GM23338 (cell line): Measurements from ENCODE around the gene CXCR5. TPM values are rescaled to one million over a fixed set of nuclear protein-coding genes. Genes with fewer than 3 reads are reported as not detected.

Source experiments
- ATAC-seq: fragments of 200-7000 bp; cut with Tn5 transposase; 3 replicates; pipeline ENCODE4 v1.9.1; 2020
- DNase-seq: peaks from one replicate; pipeline ENCODE4 v3.0.0-alpha.2; 2015; ENCODE audit warnings: low spot score
- H2AFZ ChIP-seq: fragments of 200-600 bp; sonication (generic); 2 replicates; pipeline ENCODE4 v1.8.0; 2016; ENCODE audit warnings: antibody characterized with exemption, mild to moderate bottlenecking, moderate library complexity
- H3F3A ChIP-seq: fragments of 200-600 bp; sonication (generic); replicated peaks from 2 replicates; pipeline ENCODE4 v1.8.0; 2017; ENCODE audit warnings: antibody characterized with exemption, mixed run types, low read depth
- H3K27ac ChIP-seq: fragments of 200-600 bp; sonication (generic); 2 replicates; pipeline ENCODE4 v1.6.1; 2016; ENCODE audit warnings: low read depth
- H3K27me3 ChIP-seq: fragments of 200-600 bp; sonication (generic); 2 replicates; pipeline ENCODE4 v1.8.0; 2016; ENCODE audit warnings: mild to moderate bottlenecking, mixed run types, moderate library complexity; ENCODE audit not compliant: insufficient read depth
- H3K36me3 ChIP-seq: fragments of 200-600 bp; sonication (generic); 2 replicates; pipeline ENCODE4 v1.8.0; 2016; ENCODE audit warnings: mild to moderate bottlenecking; ENCODE audit not compliant: insufficient read depth
- H3K4me1 ChIP-seq: fragments of 200-600 bp; sonication (generic); 2 replicates; pipeline ENCODE4 v1.8.0; 2016; ENCODE audit warnings: mild to moderate bottlenecking, moderate library complexity; ENCODE audit not compliant: insufficient read depth
- H3K4me2 ChIP-seq: fragments of 200-600 bp; sonication (generic); 2 replicates; pipeline ENCODE4 v1.7.1; 2017; ENCODE audit warnings: mixed run types
- H3K4me3 ChIP-seq: fragments of 200-600 bp; sonication (generic); 2 replicates; pipeline ENCODE4 v1.6.1; 2016; ENCODE audit warnings: mixed run types
- H3K79me2 ChIP-seq: fragments of 200-600 bp; sonication (generic); replicated peaks from 2 replicates; pipeline ENCODE4 v1.8.0; 2017; ENCODE audit warnings: mild to moderate bottlenecking; ENCODE audit not compliant: insufficient read depth
- H3K9me2 ChIP-seq: fragments of 200-600 bp; sonication (generic); 2 replicates; pipeline ENCODE4 v1.8.0; 2017; ENCODE audit not compliant: insufficient read depth
- H4K20me1 ChIP-seq: fragments of 200-600 bp; sonication (generic); replicated peaks from 2 replicates; pipeline ENCODE4 v1.8.0; 2017; ENCODE audit warnings: mild to moderate bottlenecking; ENCODE audit not compliant: insufficient read depth
- H3K27ac Mint-ChIP-seq: 2 replicates; pipeline ENCODE4 v1.8.0; 2020; ENCODE audit warnings: inconsistent platforms, mild to moderate bottlenecking, moderate library complexity, mixed read lengths
- H3K27me3 Mint-ChIP-seq: 3 replicates; pipeline ENCODE4 v1.8.0; 2022; ENCODE audit warnings: low read depth, mild to moderate bottlenecking, moderate library complexity, mixed read lengths, inconsistent platforms; ENCODE audit not compliant: insufficient read depth, poor library complexity
- H3K36me3 Mint-ChIP-seq: 3 replicates; pipeline ENCODE4 v1.8.0; 2021; ENCODE audit warnings: low read depth, mild to moderate bottlenecking, inconsistent platforms, moderate library complexity, mixed read lengths
- H3K4me1 Mint-ChIP-seq: 3 replicates; pipeline ENCODE4 v1.8.0; 2020; ENCODE audit warnings: mild to moderate bottlenecking, inconsistent platforms, mixed read lengths
- H3K4me3 Mint-ChIP-seq: 3 replicates; pipeline ENCODE4 v1.8.0; 2021; ENCODE audit warnings: moderate library complexity, mild to moderate bottlenecking, inconsistent platforms, mixed read lengths
- H3K9me3 Mint-ChIP-seq: 3 replicates; pipeline ENCODE4 v1.8.0; 2020; ENCODE audit warnings: moderate library complexity, mild to moderate bottlenecking, inconsistent platforms, mixed read lengths
- CREB1 ChIP-seq: fragments of 250-450 bp; sonication (Bioruptor Pico); IDR thresholded peaks from 2 replicates; pipeline ENCODE4 v1.5.0; 2020; ENCODE audit warnings: low read depth, mild to moderate bottlenecking, moderate library complexity
- EZH2 ChIP-seq: fragments of 200-600 bp; sonication (generic); IDR thresholded peaks from one replicate; pipeline ENCODE4 v1.8.0; 2017; ENCODE audit warnings: antibody characterized with exemption, mild to moderate bottlenecking, low read depth; ENCODE audit not compliant: unreplicated experiment
- EZH2phosphoT487 ChIP-seq: fragments of 200-600 bp; sonication (generic); IDR thresholded peaks from one replicate; pipeline ENCODE4 v1.8.1; 2018; ENCODE audit warnings: antibody characterized with exemption; ENCODE audit not compliant: unreplicated experiment
- JUNB ChIP-seq: IDR thresholded peaks from one replicate; pipeline ENCODE4 v1.6.1; 2016; ENCODE audit warnings: antibody characterized with exemption; ENCODE audit not compliant: unreplicated experiment
- NANOG ChIP-seq: IDR thresholded peaks from 2 replicates; pipeline ENCODE4 v1.6.1; 2016; ENCODE audit warnings: antibody characterized with exemption, borderline replicate concordance
- POLR2AphosphoS5 ChIP-seq: IDR thresholded peaks from 2 replicates; pipeline ENCODE4 v1.6.1; 2016; ENCODE audit warnings: antibody characterized with exemption, low read depth
- REST ChIP-seq: IDR thresholded peaks from one replicate; pipeline ENCODE4 v1.6.1; 2018; ENCODE audit warnings: antibody characterized with exemption; ENCODE audit not compliant: unreplicated experiment
- STAT1 ChIP-seq: IDR thresholded peaks from one replicate; pipeline ENCODE4 v1.6.1; 2016; ENCODE audit warnings: antibody characterized with exemption; ENCODE audit not compliant: unreplicated experiment
- ZNF114 ChIP-seq: fragments of 250-450 bp; sonication (Bioruptor Pico); IDR thresholded peaks from 2 replicates; pipeline ENCODE4 v1.5.0; 2020; ENCODE audit warnings: mild to moderate bottlenecking, moderate library complexity
- ZNF331 ChIP-seq: fragments of 250-450 bp; sonication (Bioruptor Pico); IDR thresholded peaks from 2 replicates; pipeline ENCODE4 v1.5.0; 2020; ENCODE audit warnings: low read depth, mild to moderate bottlenecking, moderate library complexity
- polyA plus RNA-seq: library from polyadenylated mRNA; unstranded; fragments of >200 nt; fragmentation: Nextera tagmentation; extraction: Ambion mirVana; gene quantifications from 2 replicates; pipeline ENCODE4 v1.2.1, GENCODE V29; 2016
- total RNA-seq: library from RNA; depleted of rRNA; stranded (reverse); fragments of >200 nt; shearing (Covaris generic); gene quantifications from 2 replicates; pipeline ENCODE4 v1.2.3, GENCODE V29; 2014
- TF ChIP-seq, protein P1 (sequence below): IDR thresholded peaks from 2 replicates; pipeline ENCODE4 v1.6.1; 2016; ENCODE audit warnings: antibody characterized with exemption

CXCR5 gene
- total and polyA plus RNA-seq, 2 experiments from 2014 or later, result 0.18 TPM; not detected in 1

- no peak for TF ChIP-seq POLR2AphosphoS5
These were observed at the start of gene CXCR5 (continued) for GRCh38 chr11:118883368-118884071.

- no peaks in the 10 kb centered on the region; the same call in 2 of the 3 replicates for H3K36me3 Mint-ChIP-seq
- Histone ChIP-seq H3K27me3 (no peaks in the 10 kb centered on the region), H3K4me2 (no peak overlapping the region), H3K27ac (no peak overlapping the region), H3F3A (no peaks in the 10 kb centered on the region), H3K79me2 (no peaks in the 10 kb centered on the region), H3K4me3 (no peak overlapping the region), H3K9me2 (no peaks in the 10 kb centered on the region), H4K20me1 (no peaks in the 10 kb centered on the region), H2AFZ (no peak overlapping the region), H3K4me1 (no peaks in the 10 kb centered on the region), H3K36me3 (no peaks in the 10 kb centered on the region)
- no peak for ATAC-seq
- no peaks in the 10 kb centered on the region for H3K9me3 Mint-ChIP-seq
- no peaks in the 10 kb centered on the region; the same call in 2 of the 3 replicates for H3K4me1 Mint-ChIP-seq
- DNase-seq, result no peak
- H3K4me3 Mint-ChIP-seq, result no peak overlapping the region
- no peak overlapping the region for H3K27ac Mint-ChIP-seq
- peaks cover 4% of the 10 kb centered on the region for H3K27me3 Mint-ChIP-seq
- TF ChIP-seq REST, result no peak
These were observed 49.2 kb upstream of the CXCR5 start for GRCh38 chr11:118834427-118835028.

DNA sequence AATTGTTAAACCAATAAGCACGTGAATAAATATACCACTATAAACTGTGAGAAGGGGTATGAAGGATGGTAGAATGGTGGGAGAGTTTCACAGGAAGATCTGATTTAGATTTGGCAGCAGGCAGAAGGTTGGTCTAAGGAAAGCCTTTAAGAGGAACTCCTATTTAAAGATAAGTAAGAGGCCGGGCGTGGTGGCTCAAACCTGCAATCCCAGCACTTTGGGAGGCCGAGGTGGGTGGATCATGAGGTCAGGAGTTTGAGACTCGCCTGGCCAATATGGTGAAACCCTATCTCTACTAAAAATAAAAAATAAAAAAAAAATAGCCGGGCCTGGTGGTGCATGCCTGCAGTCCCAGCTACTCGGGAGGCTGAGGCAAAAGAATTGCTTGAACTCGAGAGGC, 45.8 kb upstream of the CXCR5 start:
- H3K4me3 ChIP-seq, result no peak overlapping the region
- Mint-ChIP-seq H3K9me3 (no peaks in the 10 kb centered on the region), H3K4me1 (no peaks in the 10 kb centered on the region; the same call in 2 of the 3 replicates), H3K27ac (no peak overlapping the region), H3K4me3 (no peak overlapping the region), H3K36me3 (no peaks in the 10 kb centered on the region; the same call in 2 of the 3 replicates), H3K27me3 (peaks cover 9% of the 10 kb centered on the region)
- H3K4me1 ChIP-seq, result no peaks in the 10 kb centered on the region
- H2AFZ ChIP-seq, result no peak overlapping the region
- no peaks in the 10 kb centered on the region for H3K79me2 ChIP-seq
- H3K27me3 ChIP-seq, result no peaks in the 10 kb centered on the region
- no peaks in the 10 kb centered on the region for H3K9me2 ChIP-seq
- no peak overlapping the region for H3K27ac ChIP-seq
- no peak for ATAC-seq
- no peak overlapping the region for H3K4me2 ChIP-seq
- DNase-seq, result no peak
- H3K36me3 ChIP-seq, result no peaks in the 10 kb centered on the region
- H3F3A ChIP-seq, result no peaks in the 10 kb centered on the region
- no peaks in the 10 kb centered on the region for H4K20me1 ChIP-seq
- no peak for TF ChIP-seq NANOG
- no peak for TF ChIP-seq STAT1
- no peak for TF ChIP-seq EZH2
- TF ChIP-seq ZNF331 (CRISPR knock-in tag), result no peak
- TF ChIP-seq, protein P1, sequence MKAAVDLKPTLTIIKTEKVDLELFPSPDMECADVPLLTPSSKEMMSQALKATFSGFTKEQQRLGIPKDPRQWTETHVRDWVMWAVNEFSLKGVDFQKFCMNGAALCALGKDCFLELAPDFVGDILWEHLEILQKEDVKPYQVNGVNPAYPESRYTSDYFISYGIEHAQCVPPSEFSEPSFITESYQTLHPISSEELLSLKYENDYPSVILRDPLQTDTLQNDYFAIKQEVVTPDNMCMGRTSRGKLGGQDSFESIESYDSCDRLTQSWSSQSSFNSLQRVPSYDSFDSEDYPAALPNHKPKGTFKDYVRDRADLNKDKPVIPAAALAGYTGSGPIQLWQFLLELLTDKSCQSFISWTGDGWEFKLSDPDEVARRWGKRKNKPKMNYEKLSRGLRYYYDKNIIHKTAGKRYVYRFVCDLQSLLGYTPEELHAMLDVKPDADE, result no peak
- TF ChIP-seq CREB1 (CRISPR knock-in tag), result no peak
- TF ChIP-seq ZNF114 (CRISPR knock-in tag), result no peak
- no peak for TF ChIP-seq POLR2AphosphoS5
- TF ChIP-seq REST, result no peak
- no peak for TF ChIP-seq EZH2phosphoT487
- no peak for TF ChIP-seq JUNB
